Measurements from ENCODE around the gene CNTNAP2.

The CNTNAP2 gene

DNA sequence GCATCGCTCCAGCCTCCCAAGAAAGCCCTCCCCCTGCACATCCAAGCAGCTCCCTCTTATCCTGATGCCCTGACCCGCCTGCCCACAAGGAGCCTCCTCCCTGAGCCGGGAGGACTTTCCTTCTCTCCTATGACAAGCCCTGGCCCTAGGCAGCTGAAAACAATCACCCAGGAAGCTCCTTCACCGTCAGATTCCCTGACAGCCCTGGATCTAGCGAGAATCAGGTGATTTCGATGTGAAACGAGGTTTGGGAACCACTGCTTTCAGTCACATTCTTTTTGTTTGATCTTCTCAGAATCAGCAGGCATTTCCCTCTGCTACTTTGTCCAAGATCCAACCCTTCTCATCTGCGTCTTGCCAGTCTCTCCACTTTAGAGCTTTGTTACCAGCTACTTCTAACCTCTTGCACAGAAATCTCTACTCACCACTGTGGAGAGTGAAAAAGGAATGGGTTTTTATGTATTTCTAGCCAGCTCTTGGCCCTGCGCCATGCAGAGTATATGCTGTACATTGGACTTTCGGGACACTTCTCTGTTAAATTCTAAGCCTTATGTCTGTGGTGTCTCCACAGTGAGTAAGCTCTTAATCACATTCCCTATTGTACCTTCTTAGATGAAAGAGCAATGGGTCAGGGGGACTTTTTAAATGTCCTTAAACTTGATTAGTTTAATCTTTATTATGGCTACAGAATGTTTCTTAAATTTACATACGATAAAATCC lies 2220.8 kb downstream of the CNTNAP2 start:
- no peak for DNase-seq

DNA sequence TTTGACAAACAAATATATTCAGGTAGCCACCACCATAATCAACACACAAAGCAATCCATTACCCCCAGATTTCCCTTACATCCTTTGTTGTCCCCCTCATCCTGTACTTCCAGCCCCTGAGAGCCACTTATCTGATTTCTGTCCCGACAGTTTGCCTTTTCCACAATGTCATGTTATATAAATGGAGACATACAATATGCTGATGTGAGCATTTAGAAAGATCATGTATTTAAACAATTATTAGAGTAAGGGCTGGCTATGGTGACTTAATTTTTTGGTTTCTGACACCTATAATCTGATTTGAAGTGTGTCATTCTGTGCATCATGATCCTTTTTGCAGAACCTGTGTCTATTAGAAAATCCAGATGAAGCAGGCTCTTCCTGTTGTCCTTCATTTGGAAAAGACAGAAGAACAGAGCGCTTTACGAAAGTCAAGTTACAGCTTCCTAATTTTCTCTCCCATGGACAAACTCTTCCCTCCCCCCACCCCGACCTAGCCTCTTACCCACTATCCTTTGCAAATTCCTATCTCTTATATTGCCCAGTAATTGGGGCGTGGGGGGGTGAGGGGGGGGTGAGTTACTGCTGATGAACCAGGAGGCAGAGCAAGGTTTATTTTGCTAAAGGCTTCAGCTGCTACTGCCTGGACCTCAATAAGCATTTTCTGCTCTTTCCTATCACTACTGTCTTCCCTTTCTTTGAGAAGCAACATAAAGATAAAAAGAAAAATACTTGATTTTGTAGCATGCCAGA lies 2221.6 kb downstream of the CNTNAP2 start:
- no peak for DNase-seq

DNA sequence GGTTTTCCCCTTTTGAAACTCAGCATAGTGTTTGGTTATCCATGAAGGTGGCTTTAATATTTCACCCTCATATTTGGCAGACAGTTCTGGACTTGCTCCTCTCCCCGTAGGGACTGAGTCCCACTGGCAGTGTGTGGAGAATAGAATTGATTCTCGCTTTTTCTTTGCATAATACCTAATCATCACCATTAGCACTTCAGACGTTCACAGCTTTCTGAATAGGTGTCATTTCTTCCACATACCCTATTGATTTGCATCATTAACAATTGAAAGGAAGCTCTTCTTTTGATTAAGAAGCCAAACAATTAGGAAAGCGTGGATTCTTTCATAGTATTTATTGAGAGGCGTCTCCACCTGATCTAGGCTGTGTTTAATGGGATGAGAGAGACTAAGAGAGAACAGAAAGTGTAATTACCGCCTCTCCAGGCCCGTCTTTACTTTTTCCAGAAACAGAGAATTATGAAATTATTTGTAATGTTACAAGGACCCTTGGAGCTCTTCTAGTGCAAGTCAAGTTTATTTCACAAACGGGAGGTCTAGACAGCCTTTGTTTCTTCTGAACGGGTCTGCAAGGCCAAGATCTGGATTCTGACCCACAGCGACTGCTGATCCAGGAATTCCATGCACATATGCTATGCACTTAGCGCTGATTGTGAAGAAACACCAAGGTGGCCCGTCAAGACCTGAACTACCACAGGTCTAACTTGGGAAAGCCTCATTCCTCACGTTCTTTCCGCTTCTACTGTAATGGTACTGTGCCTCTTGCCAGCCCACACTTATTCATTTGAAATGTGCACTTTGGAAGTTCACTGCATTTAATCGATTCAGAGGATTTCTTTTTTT lies 2224.1 kb downstream of the CNTNAP2 start:
- DNase-seq = no peak

DNA sequence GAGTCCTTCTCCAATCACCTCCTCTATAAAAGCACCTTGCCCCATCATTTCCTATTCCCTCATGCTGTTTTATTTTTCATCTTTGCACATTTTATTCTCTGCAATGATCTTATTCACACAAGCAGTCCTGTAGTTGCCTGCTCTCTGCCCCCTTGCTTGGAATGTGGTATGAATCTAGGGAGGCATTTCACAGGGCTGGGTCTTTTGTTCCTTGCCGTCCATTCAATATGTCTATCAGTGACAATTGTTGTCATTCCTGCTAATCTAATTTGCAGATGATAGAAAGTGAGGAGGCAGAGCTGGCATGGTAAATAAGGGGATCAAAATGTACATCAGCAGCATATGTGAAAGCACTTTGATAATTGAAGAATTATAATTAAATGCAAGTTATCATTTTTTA lies 2227.8 kb downstream of the CNTNAP2 start:
- no peak for DNase-seq

DNA sequence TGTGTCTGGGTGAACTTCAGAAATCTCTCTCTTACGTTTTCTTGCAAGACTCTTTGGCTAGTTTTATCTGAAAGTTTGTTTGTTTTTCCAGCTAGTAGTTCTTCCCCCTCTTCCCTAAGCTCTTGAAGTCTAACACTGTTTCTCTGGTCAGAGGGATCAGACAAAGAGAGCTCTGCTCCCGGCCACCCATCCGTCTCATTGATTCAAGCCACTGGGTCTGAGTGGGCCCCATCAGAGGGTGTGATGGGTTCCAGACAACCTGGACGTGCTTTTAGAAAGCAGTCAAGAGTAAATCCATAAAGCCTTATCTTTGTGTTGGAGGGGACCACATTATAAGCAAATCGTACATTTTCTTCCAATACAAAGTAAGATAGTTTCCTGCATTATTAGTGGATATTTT lies 2231.4 kb downstream of the CNTNAP2 start:
- DNase-seq = no peak

DNA sequence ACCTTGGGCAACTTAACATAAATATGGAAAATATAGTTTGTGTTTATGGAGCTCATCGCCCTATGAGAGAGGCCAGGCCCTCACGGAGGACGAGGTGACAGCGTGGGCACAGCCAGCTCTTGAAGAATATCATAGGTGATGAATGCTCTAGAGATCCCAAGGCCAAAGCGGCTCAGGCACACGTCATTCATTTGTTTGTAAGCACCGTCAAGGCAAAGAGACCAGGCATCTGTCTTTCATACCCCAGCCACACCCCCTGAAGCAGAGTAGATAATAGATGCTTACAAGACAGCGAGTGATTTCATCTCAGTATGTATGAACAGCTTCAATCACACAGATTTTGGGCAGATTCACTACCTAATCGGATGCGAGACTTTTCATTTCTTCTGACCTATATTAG lies 2231.9 kb downstream of the CNTNAP2 start:
- no peak for DNase-seq

DNA sequence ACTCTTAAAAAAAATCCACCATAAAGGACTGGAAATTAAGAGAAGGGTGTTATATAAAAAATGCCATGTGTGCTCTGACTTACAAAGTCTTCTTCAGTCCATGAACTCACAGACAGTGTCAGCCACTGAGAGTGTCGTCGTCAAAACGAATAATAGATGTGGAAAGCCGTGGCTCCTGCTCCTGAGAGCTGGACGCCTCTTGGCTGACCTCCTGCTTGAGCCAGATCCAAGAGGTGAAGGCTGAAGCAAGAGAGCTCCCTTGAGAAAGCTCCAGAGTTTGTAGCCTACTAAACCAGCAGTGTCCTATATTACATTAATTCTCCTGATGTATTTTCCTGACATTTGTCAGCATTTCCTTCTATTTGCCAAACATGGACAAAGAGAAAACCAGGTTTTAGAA lies 2239.7 kb downstream of the CNTNAP2 start:
- DNase-seq = no peak

DNA sequence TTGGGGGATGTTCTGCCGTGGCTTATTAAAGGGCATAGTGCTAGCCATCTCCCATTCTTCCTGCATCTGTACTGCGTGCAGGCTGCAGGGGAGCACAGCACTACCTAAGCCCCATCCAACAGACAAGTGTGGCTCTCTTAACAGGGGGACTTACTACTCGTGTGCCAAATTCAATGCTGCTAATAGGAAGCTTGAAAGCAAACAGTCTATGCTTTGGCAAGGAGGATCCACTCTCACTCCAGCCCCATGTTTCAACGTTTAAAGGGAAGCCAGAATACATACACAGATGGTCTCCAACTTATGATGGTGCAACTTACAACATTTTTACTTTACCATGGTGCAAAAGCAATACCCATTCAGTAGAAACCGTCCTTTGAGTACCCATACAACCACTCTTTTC lies 2245.9 kb downstream of the CNTNAP2 start:
- DNase-seq = no peak

DNA sequence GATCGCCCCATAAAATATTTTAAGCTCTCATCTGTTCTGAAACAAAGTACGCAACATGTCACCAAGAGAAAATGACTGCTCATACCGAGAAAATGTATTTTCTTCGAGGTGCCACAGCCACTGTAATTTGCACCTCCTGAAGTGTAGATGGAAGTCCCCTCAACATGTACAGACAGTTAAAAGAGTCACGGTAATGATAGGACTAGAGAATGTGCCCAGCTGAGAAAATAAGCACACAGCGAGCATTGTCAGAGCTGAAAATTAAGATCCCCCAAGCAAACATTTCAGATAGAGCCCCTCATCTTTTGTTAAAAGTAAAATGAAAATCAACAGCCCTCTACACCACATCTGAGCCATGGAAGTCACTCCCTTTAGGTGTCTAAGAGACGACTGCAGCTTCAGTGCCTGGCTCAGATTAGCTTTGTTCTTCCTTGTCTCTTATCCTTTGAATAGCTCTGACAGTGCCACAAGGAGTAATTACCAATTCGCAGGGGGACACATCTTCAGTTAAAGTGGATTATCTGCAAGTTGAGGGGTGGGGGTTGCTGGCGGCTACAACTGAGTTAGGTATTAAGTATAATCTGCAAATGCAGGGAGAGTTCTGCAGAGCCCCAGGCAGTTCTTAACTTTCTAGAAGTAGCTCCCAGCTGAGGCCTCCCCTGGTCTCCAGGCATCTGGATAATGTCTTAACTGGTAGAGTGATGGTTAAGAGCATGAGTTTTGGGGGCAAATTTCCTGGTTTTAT lies 2251.3 kb downstream of the CNTNAP2 start:
- DNase-seq = no peak

DNA sequence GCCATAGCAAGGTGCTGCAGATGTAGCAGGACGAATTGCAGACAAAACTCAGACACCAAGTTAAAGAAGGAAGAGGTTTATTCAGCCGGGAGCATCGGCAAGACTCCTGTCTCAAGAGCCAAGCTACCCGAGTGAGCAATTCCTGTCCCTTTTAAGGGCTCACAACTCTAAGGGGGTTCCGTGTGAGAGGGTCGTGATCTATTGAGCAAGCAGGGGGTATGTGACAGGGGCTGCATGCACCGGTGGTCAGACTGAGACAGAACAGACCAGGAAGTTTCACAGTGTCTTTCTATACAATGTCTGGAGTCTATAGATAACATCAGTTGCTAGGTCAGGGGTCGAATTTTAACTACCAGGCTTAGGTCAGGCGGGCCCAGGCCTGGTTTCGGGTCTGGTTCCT lies 2252.0 kb downstream of the CNTNAP2 start:
- DNase-seq = no peak

DNA sequence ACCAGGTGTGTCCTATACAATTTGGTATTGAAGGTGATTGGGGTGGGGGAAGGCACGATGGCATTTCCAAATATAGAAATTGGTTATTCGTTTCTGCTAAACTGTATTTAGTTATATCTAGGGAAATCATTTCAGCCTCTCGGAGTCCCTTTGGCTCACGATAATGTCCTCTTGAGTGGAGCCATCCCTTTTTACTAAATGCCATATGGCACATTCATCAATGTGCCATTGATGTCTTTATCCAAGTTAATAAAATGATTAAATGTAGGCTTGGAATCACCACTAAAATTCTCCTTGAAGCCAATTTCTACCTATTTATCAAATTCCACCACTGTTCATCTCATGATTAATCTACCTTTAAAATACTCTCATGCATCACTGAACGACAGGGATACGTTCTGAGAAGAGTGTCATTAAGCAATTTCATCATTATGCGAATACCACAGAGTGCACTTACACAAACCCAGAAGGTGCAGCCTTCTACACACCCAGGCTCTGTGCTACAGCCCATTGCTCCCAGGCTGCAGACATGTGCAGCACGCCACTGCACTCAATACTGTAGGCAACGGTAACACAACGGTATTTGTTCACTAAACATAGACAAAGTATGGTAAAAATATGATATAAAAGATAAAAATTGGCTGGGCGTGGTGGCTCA lies 2254.8 kb downstream of the CNTNAP2 start:
- no peak for DNase-seq

DNA sequence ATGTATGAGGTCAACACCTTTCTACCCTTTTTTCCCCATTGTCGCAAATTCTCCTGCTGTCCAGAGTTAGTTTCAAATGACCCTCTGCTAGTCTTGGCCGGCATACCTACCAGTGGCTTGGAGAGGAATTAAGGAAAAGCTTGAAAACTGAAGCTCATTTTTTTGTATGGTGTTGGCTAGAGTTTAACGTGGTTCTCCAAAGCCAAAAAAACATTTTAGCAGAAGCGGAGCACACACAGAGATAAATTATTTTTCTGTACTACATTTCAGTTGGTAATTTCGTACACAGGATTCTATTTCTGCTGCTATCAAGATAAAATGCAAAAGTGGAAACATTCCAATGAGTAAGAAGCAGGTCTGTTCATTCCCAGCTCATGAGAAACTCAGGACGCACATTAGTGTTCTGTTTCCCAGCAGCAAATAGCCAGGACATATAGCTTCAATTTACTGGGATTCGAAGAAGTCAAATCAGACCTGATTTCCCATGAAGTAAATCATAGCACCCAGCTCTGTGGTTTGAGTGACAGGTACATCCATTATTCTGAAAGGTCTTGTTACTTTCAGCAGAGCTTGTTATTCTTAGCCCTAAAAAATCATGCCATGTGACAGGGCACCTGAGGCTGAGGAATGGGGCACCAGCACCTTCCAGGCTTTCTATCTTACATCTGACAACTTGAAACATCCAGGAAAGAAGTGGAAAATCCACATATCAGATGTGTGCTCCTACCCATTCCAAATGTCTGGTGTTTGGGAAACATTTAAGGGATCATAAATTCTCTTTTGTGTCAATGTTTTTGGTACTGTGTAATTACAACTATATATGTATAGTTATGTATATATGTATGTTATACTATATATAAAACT lies 2258.0 kb downstream of the CNTNAP2 start:
- DNase-seq = no peak

DNA sequence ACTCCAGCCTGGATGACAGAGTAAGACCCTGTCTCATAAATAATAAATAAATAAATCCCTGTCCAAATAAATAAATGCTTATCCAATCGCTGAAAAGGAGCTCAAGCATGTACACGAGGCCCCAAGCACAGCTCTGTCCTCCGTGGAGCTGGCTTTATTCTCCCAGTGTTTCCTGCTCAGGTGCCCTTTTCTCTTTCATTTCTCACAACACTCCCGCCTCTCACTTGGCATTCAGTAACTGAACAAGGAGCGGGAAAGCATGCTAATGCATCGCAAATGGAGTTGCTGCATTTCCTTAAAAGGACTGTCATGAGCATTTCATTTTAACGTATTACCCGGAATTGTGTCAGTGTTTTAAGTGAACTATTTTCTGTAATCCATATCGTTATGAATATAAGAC lies 2263.1 kb downstream of the CNTNAP2 start:
- no peak for DNase-seq

DNA sequence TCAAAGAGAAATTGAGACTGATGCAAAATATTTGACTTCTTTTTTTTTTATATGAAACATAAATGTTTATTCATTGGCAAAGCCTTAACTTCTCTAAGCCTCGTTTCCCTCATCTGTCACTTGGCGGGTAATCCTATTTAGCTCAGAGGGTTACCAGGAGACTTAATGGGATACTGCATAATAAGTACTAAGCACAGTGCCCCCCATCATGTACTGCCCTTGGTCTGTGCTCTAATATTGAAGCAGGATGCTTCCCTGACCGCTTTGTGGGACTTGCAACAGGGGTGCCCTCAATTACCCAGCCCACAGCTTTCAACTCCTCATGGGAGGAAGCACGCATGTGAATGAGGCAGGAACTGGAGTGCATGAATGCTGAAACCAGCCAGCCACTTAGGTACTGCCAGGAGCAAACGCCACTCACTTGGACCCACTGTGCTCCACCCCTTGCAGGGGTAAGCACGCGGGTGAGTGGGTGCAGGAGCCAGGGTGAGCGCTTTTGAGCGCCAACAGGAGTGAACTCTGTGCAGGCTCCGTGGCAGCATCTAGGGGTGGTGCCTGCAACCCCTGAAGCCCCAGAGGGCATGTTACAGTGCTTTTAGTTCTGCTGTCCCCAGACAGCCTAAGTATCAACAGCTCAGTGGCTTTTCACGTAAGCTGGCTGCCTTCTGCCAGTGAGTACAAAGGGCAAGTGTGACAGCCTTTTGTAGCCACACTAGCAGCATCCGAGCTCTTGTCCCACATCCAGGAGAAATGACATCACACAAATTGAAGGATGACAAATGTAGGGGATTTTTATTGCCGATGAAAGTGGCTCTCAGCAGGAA lies 2264.2 kb downstream of the CNTNAP2 start:
- DNase-seq = no peak

DNA sequence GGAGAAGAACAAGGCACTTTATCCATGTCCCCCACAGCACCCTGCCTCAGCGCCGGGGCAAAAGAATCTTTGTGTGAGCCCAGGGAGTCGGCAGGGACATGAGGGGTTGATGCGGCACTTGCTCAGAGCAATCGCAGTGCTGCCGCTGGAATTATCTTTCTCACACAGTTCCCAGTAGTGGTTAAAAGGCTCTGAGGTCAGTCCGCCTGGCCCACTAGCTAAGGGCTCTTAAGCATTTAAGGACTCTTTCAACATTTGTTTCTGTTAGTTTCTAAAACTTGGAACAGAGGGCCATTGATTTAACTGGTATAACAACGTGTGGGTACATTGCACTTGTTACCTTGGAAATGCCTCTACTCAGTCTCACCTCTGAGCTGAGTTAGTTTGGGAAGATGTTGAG lies 2266.0 kb downstream of the CNTNAP2 start:
- DNase-seq = no peak

DNA sequence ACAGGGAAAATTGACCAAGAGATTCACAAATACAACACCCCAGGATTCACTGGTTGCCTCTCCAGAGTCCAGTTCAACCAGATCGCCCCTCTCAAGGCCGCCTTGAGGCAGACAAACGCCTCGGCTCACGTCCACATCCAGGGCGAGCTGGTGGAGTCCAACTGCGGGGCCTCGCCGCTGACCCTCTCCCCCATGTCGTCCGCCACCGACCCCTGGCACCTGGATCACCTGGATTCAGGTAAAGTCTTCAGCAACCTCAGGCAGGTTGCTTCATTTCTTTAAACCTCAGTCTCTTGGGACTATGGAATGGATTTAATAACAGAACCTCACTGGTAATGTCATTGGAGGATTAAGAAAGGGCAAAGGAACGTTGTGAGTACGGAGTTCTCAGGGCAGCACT lies 2267.1 kb downstream of the CNTNAP2 start:
- DNase-seq = no peak

DNA sequence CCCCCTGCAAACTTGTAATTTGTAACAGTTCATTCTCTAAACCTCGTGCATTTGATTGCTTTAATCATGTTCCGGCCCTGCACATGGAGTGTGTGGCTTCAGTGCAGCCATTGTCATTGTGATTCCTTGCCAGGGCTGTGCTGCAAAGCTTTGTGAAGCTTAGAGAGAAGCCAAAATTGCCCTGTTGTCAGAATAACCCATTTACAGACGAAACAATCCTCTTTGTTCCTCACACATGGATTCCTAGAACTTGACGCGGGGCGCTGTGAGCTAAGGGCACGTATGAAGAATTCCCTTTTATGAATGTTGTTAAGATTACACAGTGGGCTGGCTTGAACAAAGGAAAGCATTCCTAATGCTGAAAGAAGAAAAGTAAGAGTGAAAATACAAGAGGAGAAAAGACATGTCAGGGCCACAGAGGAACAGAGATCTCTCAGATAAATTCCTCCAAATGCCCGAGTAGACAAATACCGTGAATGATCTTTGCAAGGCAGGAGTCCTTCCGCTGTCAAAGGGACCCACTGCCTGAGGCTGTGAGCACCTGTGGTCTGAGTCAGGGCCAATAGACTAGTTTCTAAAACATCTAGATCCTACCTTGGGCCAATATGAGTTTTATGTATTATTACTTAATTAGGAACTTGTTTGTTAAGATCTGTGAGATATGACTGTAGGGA lies 2268.5 kb downstream of the CNTNAP2 start:
- no peak for DNase-seq

DNA sequence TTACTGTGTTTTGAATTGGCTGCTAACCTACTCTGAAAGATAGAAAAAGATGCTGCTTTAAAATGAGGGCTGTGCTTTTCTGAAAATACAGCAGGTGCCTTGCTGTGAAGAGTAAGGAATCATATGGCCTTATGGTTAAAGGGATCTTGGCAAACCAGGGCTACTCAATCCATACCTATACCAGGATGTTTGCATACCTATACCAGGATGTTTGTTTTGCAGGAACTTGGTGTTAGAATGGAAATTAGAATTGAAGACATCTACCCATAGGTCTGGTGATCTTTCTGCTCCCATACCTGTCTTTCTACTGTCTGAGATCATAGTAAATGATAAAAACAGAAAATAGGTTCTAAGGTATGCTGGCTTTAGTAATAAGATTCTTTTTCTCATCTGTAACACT lies 2273.8 kb downstream of the CNTNAP2 start:
- no peak for DNase-seq

DNA sequence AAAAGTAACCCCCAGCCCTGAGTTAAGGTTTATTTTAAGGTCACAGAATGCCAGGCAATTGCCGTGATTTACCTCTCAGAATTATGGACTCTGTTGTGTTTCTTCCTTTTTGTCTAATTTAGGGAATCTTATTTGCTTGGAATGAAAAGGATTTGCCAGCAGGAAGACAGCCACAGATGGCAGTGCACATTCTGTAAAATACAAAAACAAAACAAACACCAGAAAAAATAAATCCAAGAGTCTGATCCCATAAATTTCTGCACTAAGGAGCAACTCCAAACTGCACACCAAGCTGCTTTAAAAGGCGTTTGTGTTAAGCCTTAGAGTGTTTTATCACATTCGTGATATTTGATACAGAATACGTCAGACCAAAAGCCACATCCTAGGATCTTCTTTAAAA lies 2275.0 kb downstream of the CNTNAP2 start:
- no peak for DNase-seq

DNA sequence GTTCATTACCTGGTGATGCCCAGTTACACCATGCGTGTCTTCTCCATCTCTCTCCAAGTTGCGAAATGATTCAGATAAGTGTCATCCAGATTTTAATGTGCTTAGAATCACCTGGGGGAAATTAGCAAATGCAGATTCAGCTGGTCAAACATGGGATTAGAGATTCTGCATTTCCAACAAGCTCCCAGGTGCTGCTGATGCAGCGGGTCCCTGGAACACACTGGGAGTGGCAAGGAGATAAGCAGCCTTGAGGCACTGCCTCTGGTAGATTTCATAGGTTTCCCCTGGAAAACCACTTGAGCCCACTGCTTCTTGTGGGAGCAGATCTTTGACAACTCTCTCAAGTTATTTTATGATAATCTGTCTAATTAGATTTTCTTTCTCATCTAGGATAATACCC lies 2278.0 kb downstream of the CNTNAP2 start:
- DNase-seq = no peak

All from activated T-cell treated with anti-CD3 and anti-CD28 coated beads, Interleukin-2, amount 50 U/mL, for 1 hour (primary cell).